ENCODE measurements around the gene OR6C65.
"Not testable (repeated sequence)": the region's sequence is repeated elsewhere in the genome, so short reads cannot be mapped to it uniquely, and the experiment has no call there.

The OR6C65 gene

GRCh38 chr12:55400229-55400628 is at the start of gene OR6C65:
Gene OR6C65, plus strand, starts transcription at chr12:55400529. Its CDS starts 0 bp downstream, at chr12:55400529.
- no peak for TF ChIP-seq CTCF (conservative IDR thresholded peaks at IDR 0.05)
- TF ChIP-seq ZFX (IDR thresholded peaks at IDR 0.05), result no peak
- no peak within 1 kb of the TSS for H3K27ac ChIP-seq

- H3K27ac ChIP-seq, result not testable (repeated sequence)
Measured at GRCh38 chr12:55355338-55355737, 45.0 kb upstream of the OR6C65 start.

GRCh38 chr12:55362675-55363074 is 37.7 kb upstream of the OR6C65 start, which contains the start of gene OR6C75:
Gene OR6C75, plus strand, starts transcription at chr12:55362975. Its CDS starts 2,136 bp downstream, at chr12:55365111.
- TF ChIP-seq CTCF (conservative IDR thresholded peaks at IDR 0.05), result no peak
- no peak for TF ChIP-seq ZFX (IDR thresholded peaks at IDR 0.05)
- H3K27ac ChIP-seq, result no peak within 1 kb of the TSS

GRCh38 chr12:55365086-55365485 is 35.2 kb upstream of the OR6C65 start:
- no peak overlapping the region for H3K27ac ChIP-seq
- TF ChIP-seq ZFX (IDR thresholded peaks at IDR 0.05), result no peak
- TF ChIP-seq CTCF (conservative IDR thresholded peaks at IDR 0.05), result no peak

GRCh38 chr12:55372521-55372920 is 27.8 kb upstream of the OR6C65 start:
- TF ChIP-seq ZFX (IDR thresholded peaks at IDR 0.05) (no peak), CTCF (conservative IDR thresholded peaks at IDR 0.05) (no peak)
- H3K27ac ChIP-seq, result no peak overlapping the region

- no peak overlapping the region for H3K27ac ChIP-seq
- no peak for TF ChIP-seq CTCF (conservative IDR thresholded peaks at IDR 0.05)
- no peak for TF ChIP-seq ZFX (IDR thresholded peaks at IDR 0.05)
Measured at GRCh38 chr12:55385891-55386290, 14.4 kb upstream of the OR6C65 start.

GRCh38 chr12:55392032-55392795 is 8.1 kb upstream of the OR6C65 start:
- no peak overlapping the region for H3K27ac ChIP-seq
- TF ChIP-seq CTCF (conservative IDR thresholded peaks at IDR 0.05) (no peak), ZFX (IDR thresholded peaks at IDR 0.05) (no peak)

GRCh38 chr12:55396326-55396725 is 4.0 kb upstream of the OR6C65 start:
- no peak overlapping the region for H3K27ac ChIP-seq
- TF ChIP-seq ZFX (IDR thresholded peaks at IDR 0.05), result no peak
- TF ChIP-seq CTCF (conservative IDR thresholded peaks at IDR 0.05), result no peak

All from C4-2B (cell line).